RWPE1 (cell line): Measurements from ENCODE around the gene ABITRAM.

Experiments used
- CTCF ChIA-PET: fragments of 350-600 bp; sonication (Branson Sonifier 250); formaldehyde crosslinking; extraction: SDS; loops from one replicate; lab custom pipeline; 2021; lab: Yijun Ruan, JAX
- POLR2A ChIA-PET: fragments of 400-600 bp; formaldehyde crosslinking; extraction: SDS; loops from one replicate; lab custom pipeline; 2020; ENCODE audit warnings: antibody characterized with exemption; ENCODE audit not compliant: low non-redundant PET; lab: Yijun Ruan, JAX
- DNase-seq: peaks from one replicate; pipeline ENCODE4 v3.0.0; 2012; ENCODE audit warnings: low spot score
- H3K27ac ChIP-seq: fragments of 450-650 bp; 2 replicates; pipeline ENCODE4 v1.5.1; 2017
- CTCF ChIP-seq: fragments of 450-650 bp; conservative IDR thresholded peaks from 2 replicates; pipeline ENCODE4 v1.5.1; 2017; ENCODE audit warnings: low read depth, mild to moderate bottlenecking

The ABITRAM gene

GRCh38 chr9:108980893-108981292 is 46.7 kb downstream of the ABITRAM start:
- POLR2A ChIA-PET = no interaction called here
- H3K27ac ChIP-seq = no peak overlapping the region
- CTCF ChIA-PET = interaction anchor here (0.6 kb wide), 1 partner anchor 21 kb away, joined by 3 read pairs; no protein-coding TSS in a partner anchor
- TF ChIP-seq CTCF = no peak
- no peak for DNase-seq

- CTCF ChIA-PET = interaction anchor here (0.7 kb wide), 1 partner anchor 16 kb away, joined by 4 read pairs; no protein-coding TSS in a partner anchor
- H3K27ac ChIP-seq = no peak overlapping the region
- DNase-seq = peak; percentile 10
- POLR2A ChIA-PET = no interaction called here
- TF ChIP-seq CTCF = no peak
These were observed 49.7 kb downstream of the ABITRAM start for GRCh38 chr9:108983885-108984284.
